ENCODE data around the gene ZDHHC8. TPM values are rescaled to one million over a fixed set of nuclear protein-coding genes. Genes with fewer than 3 reads are reported as not detected.

ZDHHC8 gene
- total and polyA plus RNA-seq, 11 donors, result 15.7 to 45.2 (median 38.2) TPM

DNA sequence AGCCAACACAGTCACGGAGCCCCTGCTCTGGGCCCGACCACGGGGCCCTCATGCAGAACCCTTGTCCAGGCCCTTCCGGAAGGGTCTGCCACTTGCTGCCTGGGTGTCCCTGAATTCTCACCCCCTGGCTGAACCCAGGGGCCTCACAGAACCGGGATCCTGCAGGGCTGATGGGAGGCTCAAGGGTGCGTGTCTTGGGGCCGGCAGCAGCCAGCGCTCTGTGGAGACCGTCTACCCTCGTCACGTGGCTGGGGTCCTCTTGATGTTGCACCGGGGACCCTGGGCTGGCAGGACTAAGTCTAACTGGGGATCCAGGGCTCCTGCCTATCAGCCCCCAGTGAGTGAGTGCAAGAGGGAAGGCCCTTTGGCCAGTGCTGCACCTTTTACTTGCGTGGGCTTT is 38.6 kb downstream of the ZDHHC8 start:
- intact Hi-C loops (cut with DNase I), result loop anchor here in 2 of 10 donors (5.0 to 10.0 kb wide), 2 partner anchors 95 to 97 kb away; partner anchors contain the start of gene RTN4R (in 2 of the 2)
- no peak for ATAC-seq
- 83 to 93% (median 92%) methylated on average over 9 to 13 of the region's 13 CpGs for WGBS, 4 donors

GRCh38 chr22:20171288-20172140 is 39.9 kb downstream of the ZDHHC8 start:
- ATAC-seq (no peak), DNase-seq (no peak)
- Histone ChIP-seq H3K4me1 (no peaks in the 10 kb centered on the region), H3K27me3 (no peaks in the 10 kb centered on the region), H3K9me3 (no peaks in the 10 kb centered on the region), H3K36me3 (no peaks in the 10 kb centered on the region), H3K4me3 (no peak overlapping the region), H3K27ac (no peak overlapping the region)
- intact Hi-C loops (cut with DNase I), result loop anchor here in 2 of 10 donors (5.0 to 10.0 kb wide), 2 partner anchors 93 to 96 kb away; partner anchors contain the start of gene RTN4R (in 2 of the 2)
- 82 to 89% (median 85%) methylated on average over 10 to 12 of the region's 12 CpGs for whole genome bisulfite sequencing, 4 donors
- no peak for TF ChIP-seq POLR2A (IDR thresholded peaks at IDR 0.05)
- TF ChIP-seq CTCF (IDR thresholded peaks at IDR 0.05), result no peak

More for the DNA sequence above, 38.6 kb downstream of the ZDHHC8 start:
- Histone ChIP-seq H3K36me3 (no peaks in the 10 kb centered on the region), H3K27ac (no peak overlapping the region), H3K27me3 (no peaks in the 10 kb centered on the region), H3K4me1 (no peaks in the 10 kb centered on the region), H3K9me3 (no peaks in the 10 kb centered on the region), H3K4me3 (no peak overlapping the region)
- DNase-seq, result no peak
- no peak for TF ChIP-seq CTCF (IDR thresholded peaks at IDR 0.05)
- TF ChIP-seq POLR2A (IDR thresholded peaks at IDR 0.05), result no peak

- H3K36me3 ChIP-seq, result no peaks in the 10 kb centered on the region
- no peaks in the 10 kb centered on the region for H3K4me1 ChIP-seq
- ATAC-seq (no peak), DNase-seq (no peak)
- no peaks in the 10 kb centered on the region for H3K9me3 ChIP-seq
- H3K27me3 ChIP-seq, result no peaks in the 10 kb centered on the region
- WGBS, 4 donors, result 87 to 94% (median 91%) methylated on average over 10 of the region's 10 CpGs
- no peak overlapping the region for H3K4me3 ChIP-seq
- TF ChIP-seq CTCF (IDR thresholded peaks at IDR 0.05) (no peak), POLR2A (IDR thresholded peaks at IDR 0.05) (no peak)
- no peak overlapping the region for H3K27ac ChIP-seq
- intact Hi-C loops (cut with DNase I), result loop anchor here in 2 of 10 donors (5.0 to 10.0 kb wide), 2 partner anchors 93 to 95 kb away; partner anchors contain the start of gene RTN4R (in 2 of the 2)
Measured at GRCh38 chr22:20172141-20172613, 40.6 kb downstream of the ZDHHC8 start.

- H3K27ac ChIP-seq, result no peak overlapping the region
- H3K9me3 ChIP-seq, result no peaks in the 10 kb centered on the region
- no peaks in the 10 kb centered on the region for H3K36me3 ChIP-seq
- H3K27me3 ChIP-seq, result no peaks in the 10 kb centered on the region
- intact Hi-C loops (cut with DNase I), result loop anchor here in 2 of 10 donors (5.0 to 10.0 kb wide), 2 partner anchors 92 to 94 kb away; partner anchors contain the start of gene RTN4R (in 2 of the 2)
- TF ChIP-seq POLR2A (IDR thresholded peaks at IDR 0.05) (no peak), CTCF (IDR thresholded peaks at IDR 0.05) (no peak)
- ATAC-seq (no peak), DNase-seq (no peak)
- H3K4me3 ChIP-seq, result no peak overlapping the region
- H3K4me1 ChIP-seq, result no peaks in the 10 kb centered on the region
- WGBS, 4 donors, result 81 to 92% (median 86%) methylated on average over 6 to 11 of the region's 11 CpGs
Measured at GRCh38 chr22:20173246-20173645, 41.6 kb downstream of the ZDHHC8 start.
